Adrenal gland (tissue), 5 donors: ENCODE data around the gene ABLIM2.

Experiments used
- CTCF ChIP-seq, 6 experiments: fragments of 450-650 bp in 4 of 6; fragments of 200-600 bp in 2 of 6; sonication (generic) in 1 of 6; IDR thresholded peaks; 1 replicate in 5 of 6; 2 replicates in 1 of 6; pipeline versions ENCODE4 v1.5.1 to v1.8.0; 2016 to 2021; ENCODE audit warnings: antibody characterized with exemption in 6 of 6, mild to moderate bottlenecking in 2 of 6, moderate library complexity in 1 of 6
- POLR2A ChIP-seq, 2 donors: fragments of 450-650 bp; IDR thresholded peaks; one replicate each; pipeline ENCODE4 v1.6.1; 2017; ENCODE audit warnings: antibody characterized with exemption in 2 of 2, mild to moderate bottlenecking in 2 of 2, moderate library complexity in 1 of 2
- donor health status: DM: no; HTN: no; CAD: no.

GRCh38 chr4:7964459-7964858 lies 194.2 kb downstream of the ABLIM2 start:
- TF ChIP-seq CTCF (IDR thresholded peaks at IDR 0.05) = no peak
- TF ChIP-seq POLR2A (IDR thresholded peaks at IDR 0.05) = no peak
